ENCODE results near the gene OR5C1.

- no peak for TF ChIP-seq POLR2A (IDR thresholded peaks at IDR 0.05; ENCODE audit: low read length)
- TF ChIP-seq GATA1 (IDR thresholded peaks at IDR 0.05; ENCODE audit: low read depth, low read length): no peak
These were observed 21.7 kb downstream of the OR5C1 start for GRCh38 chr9:122810306-122810946.
